ENCODE results near the gene SLC46A1.

DNA sequence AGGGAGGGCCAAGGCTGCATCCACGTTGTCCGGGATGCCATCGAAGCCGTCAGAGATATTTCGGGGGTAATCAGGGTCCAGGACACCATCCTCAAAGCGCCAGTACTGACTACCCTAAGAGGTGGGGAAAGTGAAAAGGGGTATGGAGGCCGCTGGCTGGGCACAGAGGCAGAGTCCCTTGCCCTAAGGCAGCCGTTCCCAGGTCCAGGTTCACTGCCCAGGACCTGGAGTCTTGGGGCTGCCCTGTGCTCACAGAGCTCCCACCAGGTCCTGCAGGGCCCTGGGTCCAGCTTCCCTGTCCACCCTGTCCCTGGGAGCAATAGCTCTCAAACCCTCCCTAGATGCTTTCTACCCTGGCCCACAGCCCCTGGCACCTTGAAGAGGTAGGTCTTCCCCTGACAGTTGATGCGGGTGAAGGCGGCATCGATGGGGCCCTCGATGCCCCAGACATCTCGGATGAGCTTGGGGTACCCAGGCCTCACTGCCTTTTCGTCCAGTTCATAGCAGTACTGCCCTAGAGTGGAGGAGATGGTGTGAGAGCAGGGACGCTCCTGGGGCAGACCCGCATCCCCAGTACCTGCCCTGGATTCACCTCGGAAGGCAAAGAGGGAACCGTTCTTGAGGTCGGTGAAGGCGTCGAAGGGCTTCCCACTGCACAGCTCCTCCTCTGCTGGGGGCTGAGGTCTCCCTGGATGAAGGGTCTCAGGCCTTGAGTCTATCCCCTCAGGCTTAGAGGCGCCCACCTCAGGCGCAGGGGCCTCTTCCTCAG, 36.9 kb downstream of the SLC46A1 start:
- TF ChIP-seq, protein P1, sequence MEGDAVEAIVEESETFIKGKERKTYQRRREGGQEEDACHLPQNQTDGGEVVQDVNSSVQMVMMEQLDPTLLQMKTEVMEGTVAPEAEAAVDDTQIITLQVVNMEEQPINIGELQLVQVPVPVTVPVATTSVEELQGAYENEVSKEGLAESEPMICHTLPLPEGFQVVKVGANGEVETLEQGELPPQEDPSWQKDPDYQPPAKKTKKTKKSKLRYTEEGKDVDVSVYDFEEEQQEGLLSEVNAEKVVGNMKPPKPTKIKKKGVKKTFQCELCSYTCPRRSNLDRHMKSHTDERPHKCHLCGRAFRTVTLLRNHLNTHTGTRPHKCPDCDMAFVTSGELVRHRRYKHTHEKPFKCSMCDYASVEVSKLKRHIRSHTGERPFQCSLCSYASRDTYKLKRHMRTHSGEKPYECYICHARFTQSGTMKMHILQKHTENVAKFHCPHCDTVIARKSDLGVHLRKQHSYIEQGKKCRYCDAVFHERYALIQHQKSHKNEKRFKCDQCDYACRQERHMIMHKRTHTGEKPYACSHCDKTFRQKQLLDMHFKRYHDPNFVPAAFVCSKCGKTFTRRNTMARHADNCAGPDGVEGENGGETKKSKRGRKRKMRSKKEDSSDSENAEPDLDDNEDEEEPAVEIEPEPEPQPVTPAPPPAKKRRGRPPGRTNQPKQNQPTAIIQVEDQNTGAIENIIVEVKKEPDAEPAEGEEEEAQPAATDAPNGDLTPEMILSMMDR (IDR thresholded peaks at IDR 0.05 in 2 of 3, conservative IDR thresholded peaks at IDR 0.05 in 1 of 3; ENCODE audit: control insufficient read depth in 2 of 3, extremely low read depth in 1 of 3, insufficient read depth in 1 of 3, low read depth in 3 of 3, low read length in 3 of 3): no peak
- TF ChIP-seq CBFB (IDR thresholded peaks at IDR 0.05; ENCODE audit: low read depth): no peak
- no peak for TF ChIP-seq CREB1 (IDR thresholded peaks at IDR 0.05; ENCODE audit: low read depth)
- TF ChIP-seq SREBF1 (IDR thresholded peaks at IDR 0.05; ENCODE audit: low read length): no peak
